HG02973 (cell line): Measurements from ENCODE around the gene AKNA.
A peak's percentile ranks its signal among the peaks of the same experiment; 100 is the strongest.

Experiments used
- ATAC-seq: cut with Tn5 transposase; IDR thresholded peaks from one replicate; pipeline ENCODE4 v1.9.1; 2021; ENCODE audit warnings: moderate library complexity; ENCODE audit not compliant: unreplicated experiment

The AKNA gene

GRCh38 chr9:114387680-114388356 lies at the start of gene AKNA:
AKNA (minus strand) TSS chr9:114387982; CDS start chr9:114381333, 6,649 bp downstream.
- peak; percentile 15 for ATAC-seq

DNA sequence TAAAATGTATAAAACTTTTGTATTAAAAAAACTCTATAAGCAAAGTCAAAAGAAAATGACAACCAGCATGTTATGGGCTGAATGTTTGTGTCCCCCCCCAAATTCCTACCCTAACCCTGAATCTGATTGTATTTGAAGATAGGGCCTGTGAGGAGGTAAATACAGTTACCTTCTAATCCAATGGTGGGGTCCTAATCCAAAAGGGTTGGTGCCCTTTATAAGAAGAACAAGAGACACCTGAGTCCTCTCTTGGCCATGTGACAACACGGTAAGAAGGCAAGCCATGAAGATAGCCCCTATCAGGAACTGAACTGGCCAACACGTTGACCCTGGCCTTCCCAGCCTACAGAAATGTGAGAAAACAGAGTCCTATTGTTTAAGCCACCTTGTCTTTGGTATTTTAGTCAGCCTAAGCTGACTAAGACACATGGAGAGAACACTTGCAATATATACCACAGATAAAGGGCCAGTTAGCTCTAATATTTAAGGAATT lies 49.7 kb upstream of the AKNA start:
- no peak for ATAC-seq

GRCh38 chr9:114434878-114435311 lies 47.1 kb upstream of the AKNA start:
- ATAC-seq = no peak

DNA sequence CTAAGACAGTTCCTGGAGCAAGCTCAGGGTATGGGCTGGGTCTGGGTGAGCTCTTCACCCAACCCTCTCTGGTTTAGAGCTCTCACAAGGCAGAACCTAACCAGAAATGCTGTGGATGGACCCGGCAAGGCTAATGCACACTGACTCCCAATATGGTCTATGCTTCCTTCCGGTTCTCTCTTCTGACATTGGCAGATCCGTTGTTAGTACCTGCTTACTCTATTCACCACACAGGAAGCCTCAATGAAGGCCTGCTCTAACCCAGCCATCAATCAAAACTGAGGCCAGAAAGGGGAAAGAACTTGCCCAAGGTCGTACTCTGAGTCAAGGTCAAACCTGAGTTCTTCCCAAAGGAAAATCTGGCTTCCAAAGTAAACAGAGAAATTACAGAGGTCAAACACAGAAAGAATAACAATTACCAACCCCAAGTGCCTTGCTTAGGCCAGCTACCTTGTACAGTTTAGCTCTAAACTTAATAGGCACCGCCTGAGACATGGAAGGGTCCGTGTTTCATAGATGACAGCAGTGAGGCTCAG lies 46.0 kb upstream of the AKNA start:
- ATAC-seq = no peak

DNA sequence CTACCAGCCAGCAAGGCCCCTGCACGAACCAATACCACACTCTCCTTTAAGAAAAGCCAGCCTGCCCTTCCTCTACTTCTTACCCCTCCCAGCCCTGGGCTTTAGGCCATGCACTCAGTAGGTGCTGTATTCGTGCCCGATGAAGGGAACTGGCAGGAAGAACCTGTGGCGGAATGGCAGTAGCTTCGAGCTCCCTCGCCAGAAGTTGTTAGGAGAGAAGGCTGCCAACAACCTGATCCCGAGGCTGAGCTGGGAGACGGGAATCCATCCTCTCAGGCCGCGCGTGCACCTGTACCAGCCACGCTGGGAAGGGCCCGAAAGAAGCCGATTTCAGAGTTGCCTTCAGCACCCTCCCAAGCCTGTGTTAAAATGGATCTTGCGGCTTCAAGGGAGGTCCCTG lies 45.3 kb upstream of the AKNA start:
- no peak for ATAC-seq

DNA sequence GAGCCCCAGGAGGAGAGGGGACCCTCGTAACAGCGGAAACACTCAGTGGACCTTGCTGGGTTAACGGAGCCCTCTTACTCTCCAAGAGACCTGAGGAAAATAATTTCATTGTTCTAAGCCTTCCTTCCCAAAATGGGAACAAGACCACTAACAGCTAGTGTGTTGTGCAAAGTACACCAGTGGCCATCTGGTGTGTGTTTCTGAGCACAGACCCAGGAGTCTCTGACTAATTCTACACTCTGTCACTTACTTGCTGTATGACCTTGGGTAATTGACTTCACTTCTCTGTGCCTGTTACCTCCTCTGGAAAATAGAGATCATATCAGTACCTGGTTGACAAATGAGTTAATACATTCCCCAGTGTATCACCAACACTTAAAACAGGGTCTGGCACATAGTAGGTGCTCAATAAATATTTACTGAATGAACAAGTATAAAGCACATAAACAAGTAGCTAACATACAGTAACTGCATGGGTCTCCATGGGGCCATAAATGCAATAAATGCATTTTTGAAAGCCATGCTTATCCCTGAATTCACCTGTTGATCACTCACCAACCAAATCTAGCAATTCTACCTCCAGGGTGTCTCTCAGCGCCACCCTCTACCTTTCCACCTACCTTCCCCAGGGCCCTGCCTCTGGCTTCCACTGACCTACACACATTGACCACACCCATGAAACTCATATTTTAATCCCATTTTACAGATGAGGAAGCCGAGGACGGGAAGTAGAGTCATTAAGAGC lies 44.7 kb upstream of the AKNA start:
- no peak for ATAC-seq

DNA sequence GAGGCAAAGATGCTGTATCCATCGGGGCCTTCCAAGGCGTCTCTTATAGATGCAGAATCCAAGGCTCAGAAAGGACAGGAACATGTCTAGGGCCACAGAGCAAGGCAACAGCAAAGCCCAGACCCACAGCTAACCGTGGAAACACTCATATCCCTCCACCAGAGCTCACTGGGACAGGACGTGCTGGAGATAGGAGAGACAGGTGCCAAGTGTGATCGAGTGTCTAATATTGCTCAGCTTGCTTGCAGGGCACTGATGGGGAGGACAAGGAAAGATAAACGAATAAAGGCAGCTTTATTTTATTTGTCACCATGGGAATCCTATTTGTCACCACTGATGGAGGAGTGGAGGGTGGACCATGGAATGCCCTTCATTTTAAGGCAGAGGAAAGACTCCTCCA lies 44.0 kb upstream of the AKNA start:
- ATAC-seq = no peak

GRCh38 chr9:114431003-114431402 lies 43.2 kb upstream of the AKNA start:
- no peak for ATAC-seq

DNA sequence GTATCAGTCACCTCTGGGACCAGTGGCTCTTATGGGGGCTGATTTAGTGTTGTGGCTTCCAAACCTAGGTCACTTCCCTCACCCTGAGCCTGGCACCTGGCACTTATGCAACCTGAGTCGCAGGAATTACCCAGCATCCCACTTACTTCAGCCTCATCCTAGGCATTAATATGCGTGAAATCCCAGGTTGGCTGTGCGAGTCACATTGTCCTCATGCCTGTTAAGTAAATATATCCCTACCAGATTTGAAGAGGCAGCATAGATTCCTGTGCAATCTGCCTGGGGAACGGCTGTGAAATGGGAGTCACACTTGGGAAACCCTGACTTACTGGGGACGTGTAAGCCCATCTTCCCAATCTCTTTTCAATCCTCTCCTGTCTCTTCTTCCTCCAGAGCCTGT lies 42.7 kb upstream of the AKNA start:
- no peak for ATAC-seq

DNA sequence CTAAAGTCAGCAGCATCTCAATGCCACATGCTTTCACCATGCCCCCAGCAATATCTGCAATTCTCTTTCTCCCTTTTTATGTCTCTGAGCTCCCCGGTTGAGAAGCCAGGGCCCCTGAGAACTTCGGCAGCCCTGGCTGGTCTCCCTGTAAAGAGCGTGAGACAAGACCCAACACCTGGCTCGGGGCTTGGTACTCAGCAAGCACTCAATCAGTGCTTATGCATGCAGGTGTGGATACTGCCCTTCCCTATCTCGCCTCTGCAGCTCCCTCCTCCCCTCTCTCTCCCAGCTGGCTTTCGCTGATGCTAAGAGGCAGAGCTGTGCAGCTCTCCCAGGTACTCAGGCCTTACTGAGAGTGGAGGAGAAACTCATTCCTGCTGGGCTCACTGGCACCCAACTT lies 41.7 kb upstream of the AKNA start:
- ATAC-seq = no peak

GRCh38 chr9:114428466-114428865 lies 40.7 kb upstream of the AKNA start:
- no peak for ATAC-seq

GRCh38 chr9:114427644-114428043 lies 39.9 kb upstream of the AKNA start:
- no peak for ATAC-seq

GRCh38 chr9:114426046-114426948 lies 38.5 kb upstream of the AKNA start:
- no peak for ATAC-seq

DNA sequence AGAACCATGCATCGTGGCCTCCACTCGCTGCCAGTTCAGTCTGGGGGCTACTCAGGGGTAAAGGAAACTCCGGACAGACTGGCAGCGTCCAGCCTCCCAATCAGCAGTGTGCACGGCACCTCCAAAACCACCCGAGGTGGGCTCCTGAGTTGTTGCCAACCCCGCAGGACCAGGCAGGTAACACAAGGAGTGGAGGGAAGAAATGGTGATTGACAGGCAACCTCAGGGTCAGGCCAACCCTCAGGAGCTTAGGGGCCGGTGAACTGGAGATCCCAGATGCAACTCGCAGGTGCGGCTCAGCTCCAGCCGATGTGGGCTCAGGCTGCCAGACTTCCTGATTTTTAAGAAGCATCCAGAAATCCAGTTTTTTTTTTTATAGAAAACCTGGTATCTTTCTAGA lies 37.3 kb upstream of the AKNA start:
- no peak for ATAC-seq

DNA sequence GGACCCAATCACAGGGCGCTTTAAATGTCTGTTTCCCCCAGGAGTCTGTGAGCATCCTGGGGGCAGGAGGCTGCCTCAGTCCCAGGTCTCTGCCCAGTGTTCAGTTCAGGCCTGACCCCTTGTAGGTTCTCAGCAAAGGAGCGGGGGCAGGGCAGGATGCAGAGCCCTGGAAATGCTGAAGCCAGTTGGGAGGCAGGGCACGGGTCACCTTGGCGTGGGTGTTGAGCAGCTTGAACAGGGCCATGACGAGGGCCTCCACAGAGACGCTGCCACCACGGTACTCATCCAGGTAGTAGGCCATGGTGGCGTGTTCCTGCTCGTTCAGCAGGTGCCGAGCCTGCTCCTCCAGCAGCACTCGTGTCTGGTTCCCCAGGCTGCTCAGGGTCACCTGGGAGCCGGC lies 36.3 kb upstream of the AKNA start:
- ATAC-seq = no peak

DNA sequence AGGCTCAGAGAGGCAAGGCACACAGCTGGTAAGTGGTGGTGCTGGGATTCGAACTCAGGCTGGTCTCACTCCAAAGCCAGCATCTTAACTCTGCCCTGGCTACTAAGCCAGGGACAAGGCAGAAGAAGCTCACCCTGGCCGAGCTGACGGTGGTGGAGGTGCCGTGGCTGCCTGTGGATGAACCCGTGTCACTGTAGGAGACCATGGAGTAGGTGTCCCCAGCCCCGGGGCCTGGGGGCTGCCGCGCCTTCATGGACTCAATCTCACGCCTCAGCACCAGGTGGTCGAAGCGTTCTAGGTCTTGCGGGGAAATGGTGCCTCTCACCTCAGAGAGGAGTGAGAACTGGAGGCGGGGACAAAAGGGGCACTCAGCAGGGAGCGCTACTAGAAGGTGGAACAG lies 35.4 kb upstream of the AKNA start:
- ATAC-seq = no peak

DNA sequence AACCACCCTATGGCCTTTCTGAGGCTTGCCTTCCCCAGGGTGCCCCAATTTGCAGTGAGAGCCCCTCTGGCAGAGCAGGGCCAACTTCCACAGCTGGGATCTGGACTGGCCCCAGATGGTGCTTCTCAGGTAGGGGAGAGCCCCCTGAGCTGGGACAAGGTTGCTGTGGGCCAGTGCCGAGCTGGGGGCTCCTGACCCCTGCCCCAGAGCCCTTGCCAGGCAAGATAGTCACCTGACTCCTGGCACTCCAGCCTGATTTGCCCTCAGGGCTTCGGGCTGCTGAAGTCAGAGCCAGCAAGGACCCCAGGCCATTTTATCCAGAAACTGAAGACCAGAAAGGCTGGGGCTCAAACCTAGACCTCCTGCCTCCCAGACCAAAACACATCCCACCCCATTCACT lies 33.4 kb upstream of the AKNA start:
- ATAC-seq = no peak

GRCh38 chr9:114419796-114420195 lies 32.0 kb upstream of the AKNA start:
- no peak for ATAC-seq

GRCh38 chr9:114418053-114418452 lies 30.3 kb upstream of the AKNA start:
- ATAC-seq = no peak

DNA sequence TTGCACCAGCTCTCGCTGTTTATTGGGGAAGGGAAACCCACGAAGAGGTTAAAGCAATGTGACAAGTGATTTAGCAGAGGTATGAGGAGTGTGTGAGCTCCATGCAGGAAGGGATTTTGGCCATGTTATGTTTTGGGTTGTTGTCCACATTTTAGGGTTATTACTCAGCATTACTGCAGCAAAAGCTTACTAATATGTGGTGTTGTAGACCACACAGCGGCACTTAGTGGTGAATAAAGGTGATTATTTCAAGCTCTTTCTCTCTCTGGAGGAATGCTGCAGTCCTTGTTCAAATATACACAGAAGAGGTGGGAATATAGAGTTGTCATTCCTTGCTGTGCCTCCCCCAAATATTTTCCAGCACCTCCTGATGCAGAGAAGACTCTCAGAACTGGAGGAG lies 29.7 kb upstream of the AKNA start:
- ATAC-seq = no peak

- ATAC-seq = no peak
These were observed 29.1 kb upstream of the AKNA start for GRCh38 chr9:114416906-114417305.
